ENCODE measurements around the gene THOC5. TPM values are rescaled to one million over a fixed set of nuclear protein-coding genes. Genes with fewer than 3 reads are reported as not detected.

The THOC5 gene
- total RNA-seq, 1 donor from 2014 or later = 44.8 TPM

- peaks cover 5% of the 10 kb centered on the region for H3K9me3 Mint-ChIP-seq
- H3K36me3 Mint-ChIP-seq = peaks cover 52% of the 10 kb centered on the region
These were observed 22.8 kb downstream of the THOC5 start for GRCh38 chr22:29530716-29531115.

GRCh38 chr22:29528144-29528543, 25.4 kb downstream of the THOC5 start:
- no peak overlapping the region for H3K27ac Mint-ChIP-seq
- H3K4me3 Mint-ChIP-seq = no peak overlapping the region
- TF ChIP-seq CTCF (IDR thresholded peaks at IDR 0.05; ENCODE audit: unreplicated experiment) = no peak
- no peaks in the 10 kb centered on the region for H3K9me3 Mint-ChIP-seq
- DNase-seq (ENCODE audit: low spot score in 2 of 2, unreplicated experiment in 2 of 2) = no peak
- H3K36me3 Mint-ChIP-seq = peaks cover 47% of the 10 kb centered on the region
- H3K4me1 Mint-ChIP-seq = no peaks in the 10 kb centered on the region
- no peaks in the 10 kb centered on the region for H3K27me3 Mint-ChIP-seq (ENCODE audit: low read depth)

More at GRCh38 chr22:29530716-29531115, 22.8 kb downstream of the THOC5 start:
- Mint-ChIP-seq H3K27ac (no peak overlapping the region), H3K4me1 (no peaks in the 10 kb centered on the region), H3K4me3 (no peak overlapping the region), H3K27me3 (ENCODE audit: low read depth) (no peaks in the 10 kb centered on the region)
- DNase-seq (ENCODE audit: low spot score in 2 of 2, unreplicated experiment in 2 of 2) = no peak
- no peak for TF ChIP-seq CTCF (IDR thresholded peaks at IDR 0.05; ENCODE audit: unreplicated experiment)

- Mint-ChIP-seq H3K4me3 (no peak overlapping the region), H3K27ac (no peak overlapping the region), H3K9me3 (no peaks in the 10 kb centered on the region), H3K4me1 (no peaks in the 10 kb centered on the region), H3K27me3 (ENCODE audit: low read depth) (no peaks in the 10 kb centered on the region), H3K36me3 (peaks cover 44% of the 10 kb centered on the region)
- TF ChIP-seq CTCF (IDR thresholded peaks at IDR 0.05; ENCODE audit: unreplicated experiment) = no peak
- no peak for DNase-seq (ENCODE audit: low spot score in 2 of 2, unreplicated experiment in 2 of 2)
These were observed 28.9 kb downstream of the THOC5 start for GRCh38 chr22:29524442-29525191.

- no peak for TF ChIP-seq CTCF (IDR thresholded peaks at IDR 0.05; ENCODE audit: unreplicated experiment)
- no peak overlapping the region for H3K4me3 Mint-ChIP-seq
- no peak overlapping the region for H3K27ac Mint-ChIP-seq
- H3K4me1 Mint-ChIP-seq = no peaks in the 10 kb centered on the region
- no peak for DNase-seq (ENCODE audit: low spot score in 2 of 2, unreplicated experiment in 2 of 2)
- H3K9me3 Mint-ChIP-seq = no peaks in the 10 kb centered on the region
- H3K27me3 Mint-ChIP-seq (ENCODE audit: low read depth) = no peaks in the 10 kb centered on the region
- H3K36me3 Mint-ChIP-seq = peaks cover 46% of the 10 kb centered on the region
These were observed 29.8 kb downstream of the THOC5 start for GRCh38 chr22:29523761-29524160.

GRCh38 chr22:29521526-29521925, 32.0 kb downstream of the THOC5 start:
- Mint-ChIP-seq H3K4me1 (no peaks in the 10 kb centered on the region), H3K27ac (no peak overlapping the region), H3K4me3 (no peak overlapping the region), H3K36me3 (peaks cover 41% of the 10 kb centered on the region), H3K27me3 (ENCODE audit: low read depth) (no peaks in the 10 kb centered on the region), H3K9me3 (no peaks in the 10 kb centered on the region)
- no peak for DNase-seq (ENCODE audit: low spot score in 2 of 2, unreplicated experiment in 2 of 2)
- TF ChIP-seq CTCF (IDR thresholded peaks at IDR 0.05; ENCODE audit: unreplicated experiment) = no peak
